Measurements from ENCODE around the gene SULT1A2.
"Not testable (repeated sequence)": the region's sequence is repeated elsewhere in the genome, so short reads cannot be mapped to it uniquely, and the experiment has no call there.

The SULT1A2 gene

DNA sequence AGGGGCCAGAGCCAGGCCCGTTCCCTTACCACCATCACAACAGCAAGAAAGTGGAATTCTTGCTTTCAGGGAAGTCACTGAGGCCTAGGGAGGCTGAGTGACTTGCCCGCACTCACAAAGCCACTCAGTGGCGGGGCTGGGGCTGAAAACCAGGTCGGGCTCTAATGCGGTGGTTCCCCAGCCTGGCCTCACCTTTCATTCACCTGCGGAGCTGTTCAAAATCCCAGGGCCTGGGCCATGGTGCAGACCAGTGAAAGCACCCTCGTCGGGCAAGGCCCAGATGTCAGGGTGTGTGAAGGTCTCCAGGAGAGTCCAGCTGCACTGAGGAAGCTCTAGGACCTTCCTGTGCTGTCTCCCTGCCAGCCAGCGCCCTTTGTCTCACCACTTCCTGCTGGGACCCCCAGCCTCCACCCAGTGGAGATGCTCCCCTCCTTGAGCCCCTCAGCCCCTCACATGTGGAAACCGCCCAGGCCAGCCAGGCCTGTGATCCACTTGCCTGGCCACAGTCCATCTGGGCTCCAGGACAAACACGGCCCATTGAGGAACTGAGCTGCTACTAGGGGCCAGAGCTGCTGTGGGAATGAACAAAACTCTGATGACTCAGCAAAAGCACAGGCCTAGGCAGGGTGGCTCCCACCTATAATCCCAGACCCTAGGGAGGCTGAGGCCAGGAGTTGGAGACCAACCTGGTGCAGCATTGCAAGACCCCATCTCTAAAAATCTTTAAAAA is 12.2 kb upstream of the SULT1A2 start:
- not testable (repeated sequence) for DNase-seq

DNA sequence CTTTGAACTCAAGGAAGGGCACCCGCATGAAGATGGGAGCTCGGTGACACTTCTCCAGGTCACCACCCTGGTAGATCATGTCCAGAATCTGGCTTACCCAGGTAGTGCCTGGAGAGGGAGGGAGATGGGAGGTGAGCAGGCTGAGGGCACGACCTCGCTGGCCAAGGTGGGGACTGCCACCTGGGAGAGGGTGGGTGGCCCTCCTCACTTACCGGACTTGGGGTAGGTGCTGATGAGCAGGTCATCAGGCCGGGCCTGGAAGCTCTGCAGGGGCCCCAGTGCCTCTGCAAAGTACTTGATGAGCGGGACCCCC is 11.6 kb upstream of the SULT1A2 start:
- not testable (repeated sequence) for DNase-seq

DNA sequence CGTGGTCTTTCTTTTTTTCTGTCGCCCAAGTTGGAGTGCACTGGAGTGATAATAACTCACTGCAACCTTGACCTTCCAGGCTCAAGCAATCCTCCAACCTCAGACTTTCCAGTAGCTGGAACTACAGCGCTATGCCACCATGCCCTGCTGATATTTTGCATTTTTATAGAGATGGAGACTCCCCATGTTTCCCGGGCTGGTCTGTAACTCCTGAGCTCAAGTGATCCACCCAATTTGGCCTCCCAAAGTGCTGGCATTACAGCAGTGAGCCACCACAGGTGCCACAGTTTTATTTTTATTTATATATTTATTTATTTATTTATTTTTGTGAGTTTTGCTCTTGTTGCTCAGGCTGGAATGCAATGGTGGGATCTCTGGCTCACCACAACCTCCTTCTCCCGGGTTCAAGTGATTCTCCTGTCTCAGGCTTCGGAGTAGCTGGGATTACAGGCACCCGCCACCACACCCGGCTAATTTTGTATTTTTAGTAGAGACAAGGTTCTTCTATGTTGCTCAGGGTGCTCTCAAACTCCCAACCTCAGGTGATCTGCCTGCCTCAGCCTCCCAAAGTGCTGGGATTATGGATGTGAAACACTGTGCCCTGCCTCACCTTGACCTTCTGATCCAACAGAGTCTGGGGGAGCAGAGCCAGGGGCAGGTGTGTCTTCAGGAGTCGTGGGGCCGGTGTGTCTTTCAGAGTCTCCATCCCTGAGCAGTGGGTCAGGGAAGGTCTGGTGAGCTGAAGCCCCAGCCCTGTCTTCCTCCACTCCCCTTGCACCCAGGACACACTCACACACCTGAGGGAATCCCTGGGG is 11.0 kb upstream of the SULT1A2 start:
- DNase-seq: not testable (repeated sequence)

DNA sequence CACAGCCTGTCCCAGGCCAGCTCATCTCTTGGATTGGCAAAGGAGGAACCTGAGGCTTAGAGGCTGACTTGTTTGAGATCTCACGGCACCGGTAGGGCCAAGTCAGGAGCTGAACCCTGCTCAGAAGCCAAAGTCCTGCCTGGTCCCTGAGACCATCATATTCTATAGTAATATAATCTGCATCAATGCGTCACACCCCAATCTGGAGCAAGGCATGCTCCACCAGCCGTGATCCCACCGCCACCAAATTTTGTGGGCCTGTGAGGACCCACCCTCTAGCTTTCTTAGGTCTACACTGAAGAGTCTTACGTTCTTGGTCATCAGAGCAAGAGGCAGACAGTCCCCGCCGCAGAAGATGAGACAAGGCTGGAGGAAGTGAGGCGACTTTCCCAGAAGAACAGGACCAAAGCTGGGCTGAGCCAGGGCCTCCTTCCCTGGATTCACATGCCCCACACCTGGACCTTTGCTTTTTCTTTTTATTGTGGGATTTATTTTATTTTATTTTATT is 10.3 kb upstream of the SULT1A2 start:
- no peak for DNase-seq

DNA sequence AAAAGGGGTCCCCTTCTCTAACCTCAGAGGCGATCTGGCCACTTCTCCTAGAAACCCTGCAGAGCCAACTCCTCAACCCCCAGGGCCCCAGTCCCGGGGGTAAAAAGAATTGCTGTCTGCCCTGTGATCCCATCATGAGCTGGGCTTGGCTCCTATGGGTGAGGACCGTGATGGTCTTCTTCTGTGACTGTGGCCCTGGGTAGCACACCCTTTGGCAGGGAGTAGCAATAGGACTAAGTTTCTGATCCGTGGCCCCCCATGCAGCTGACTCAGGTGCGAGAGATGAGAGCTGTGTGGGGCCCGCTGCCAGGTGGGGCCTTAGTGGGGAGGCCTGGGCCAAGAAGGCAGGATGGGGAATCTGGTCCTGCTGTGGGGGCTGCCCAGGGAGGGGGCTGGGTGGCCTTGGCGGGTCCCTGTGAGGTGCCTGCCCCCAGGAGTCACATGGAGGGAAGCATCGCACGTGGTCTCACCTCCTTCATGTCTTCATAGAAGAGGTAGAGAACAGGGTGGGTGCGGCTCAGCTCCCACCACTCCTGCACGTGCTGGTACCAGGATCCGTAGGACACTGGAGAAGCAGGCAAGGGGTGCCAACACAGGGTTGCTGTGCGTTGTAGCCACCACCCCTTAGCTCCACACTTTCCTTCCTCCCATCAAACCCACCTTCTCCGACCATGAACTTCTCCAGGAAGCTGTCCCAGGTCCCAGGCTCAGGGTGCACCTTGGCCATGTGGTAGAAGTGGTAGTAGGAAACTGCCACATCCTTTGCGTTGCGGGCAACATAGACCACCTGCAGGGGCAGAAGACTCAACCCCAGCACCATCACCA is 9.7 kb upstream of the SULT1A2 start:
- DNase-seq: no peak

DNA sequence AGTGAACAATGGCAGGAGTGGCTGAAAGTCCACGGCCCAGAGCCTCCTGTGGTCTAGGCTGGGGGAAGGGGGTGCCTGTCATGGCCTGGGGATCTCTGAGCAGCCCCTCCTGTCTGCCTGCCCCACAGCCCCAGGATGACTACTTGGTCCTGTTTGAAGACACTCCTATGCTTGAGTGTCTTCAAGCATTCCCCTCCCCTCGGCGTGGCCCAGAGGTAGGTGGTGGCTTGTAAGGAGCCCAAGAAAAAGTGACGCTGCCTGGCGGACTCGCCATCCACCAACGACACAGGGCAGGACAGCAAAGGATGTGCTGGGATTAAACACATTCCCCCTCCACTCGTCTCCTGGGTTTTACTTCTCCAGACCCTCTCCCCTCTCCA is 7.3 kb upstream of the SULT1A2 start:
- no peak for DNase-seq

DNA sequence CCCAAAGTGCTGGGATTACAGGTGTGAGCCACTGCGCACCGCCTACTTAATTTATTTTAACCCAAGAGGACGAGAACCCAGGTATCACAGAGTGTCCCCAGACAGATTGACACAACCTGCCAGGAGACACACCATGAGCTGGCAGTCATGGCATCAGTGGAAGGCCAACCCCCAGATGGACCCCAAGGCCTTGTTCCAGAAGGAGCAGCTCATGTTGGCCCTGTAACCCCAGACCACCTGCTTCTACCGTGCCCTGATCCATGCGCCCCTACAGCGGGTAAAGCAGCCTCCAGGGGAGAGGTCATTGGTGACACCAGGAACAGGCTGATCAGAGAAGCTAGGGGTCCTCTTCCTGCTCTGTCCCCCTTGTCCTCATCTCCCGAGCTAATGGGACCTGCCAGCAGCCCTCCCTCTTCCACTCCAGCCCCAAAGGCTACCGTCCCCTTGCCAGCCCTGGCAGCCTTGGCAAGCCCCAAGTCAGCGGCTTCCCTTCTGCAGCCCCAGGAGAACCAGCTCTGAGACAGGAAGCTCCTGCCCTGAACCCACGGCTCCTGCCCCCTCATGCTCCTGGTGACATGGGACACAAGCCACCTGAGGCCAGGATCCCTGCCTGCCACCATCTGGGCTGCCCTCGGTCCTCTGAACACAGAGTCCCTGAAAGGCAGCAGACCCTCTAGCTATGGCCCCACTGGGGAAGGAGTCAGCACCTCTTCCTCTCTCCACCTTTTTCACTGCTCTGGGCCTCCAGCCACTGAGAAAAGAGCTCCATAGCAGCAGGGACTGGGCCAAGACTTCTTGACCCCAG is 6.7 kb upstream of the SULT1A2 start:
- DNase-seq: no peak

DNA sequence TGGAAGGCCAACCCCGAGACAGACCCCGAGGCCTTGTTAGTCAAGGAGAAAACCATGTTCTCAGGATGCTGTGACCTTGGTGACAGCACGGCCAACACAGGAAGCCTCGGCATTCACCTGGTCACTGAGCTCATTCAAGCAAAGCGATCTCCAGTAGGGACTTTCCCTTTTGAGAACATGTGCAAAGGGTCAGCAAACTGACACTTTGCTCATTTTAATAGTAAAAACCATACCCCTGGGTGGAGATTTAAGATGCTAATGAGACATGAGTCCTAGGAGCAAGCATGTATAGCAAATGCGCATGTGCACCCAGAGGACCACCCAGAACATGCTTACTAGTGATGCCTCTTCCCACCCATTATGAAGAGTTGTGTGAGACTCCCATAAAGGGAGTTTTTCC is 5.7 kb upstream of the SULT1A2 start:
- DNase-seq: no peak

DNA sequence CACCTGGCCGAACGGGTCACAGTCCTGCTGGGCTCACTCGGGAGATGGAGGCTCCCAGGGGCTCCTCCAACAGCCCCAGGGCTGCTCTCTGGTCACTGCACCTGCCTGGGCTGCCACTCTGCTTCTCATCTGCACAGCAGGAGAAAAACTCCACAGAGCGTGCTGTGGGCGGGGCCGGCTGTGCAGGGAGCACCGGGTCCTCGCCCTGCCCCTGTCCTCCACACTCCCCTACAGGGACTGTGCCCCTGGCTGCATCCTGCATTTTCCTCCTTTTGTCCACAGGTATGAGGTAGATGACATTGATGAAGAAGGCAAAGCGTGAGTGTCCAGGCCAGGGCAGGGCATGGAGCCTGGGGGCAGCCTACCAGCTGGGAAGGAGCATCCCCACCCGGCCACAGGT is 5.2 kb upstream of the SULT1A2 start:
- not testable (repeated sequence) for DNase-seq

DNA sequence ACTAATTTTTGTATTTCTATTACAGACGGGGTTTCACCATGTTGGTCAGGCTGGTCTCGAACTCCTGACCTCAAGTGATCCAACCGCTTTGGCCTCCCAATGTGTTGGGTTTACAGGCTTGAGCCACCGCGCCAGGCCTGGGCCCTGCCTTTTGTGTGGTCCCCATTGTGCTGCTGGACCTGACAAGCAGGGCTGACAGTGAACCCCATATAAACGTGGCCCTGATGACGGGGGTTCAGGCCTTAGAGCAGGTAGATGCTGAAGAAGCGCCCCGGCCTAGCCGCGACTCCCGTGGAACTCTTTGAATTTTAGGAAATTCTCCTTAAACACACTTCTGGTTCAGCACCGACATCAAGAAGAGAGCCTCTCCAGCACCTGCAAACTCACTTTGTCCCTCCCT is 4.7 kb upstream of the SULT1A2 start:
- DNase-seq: not testable (repeated sequence)

DNA sequence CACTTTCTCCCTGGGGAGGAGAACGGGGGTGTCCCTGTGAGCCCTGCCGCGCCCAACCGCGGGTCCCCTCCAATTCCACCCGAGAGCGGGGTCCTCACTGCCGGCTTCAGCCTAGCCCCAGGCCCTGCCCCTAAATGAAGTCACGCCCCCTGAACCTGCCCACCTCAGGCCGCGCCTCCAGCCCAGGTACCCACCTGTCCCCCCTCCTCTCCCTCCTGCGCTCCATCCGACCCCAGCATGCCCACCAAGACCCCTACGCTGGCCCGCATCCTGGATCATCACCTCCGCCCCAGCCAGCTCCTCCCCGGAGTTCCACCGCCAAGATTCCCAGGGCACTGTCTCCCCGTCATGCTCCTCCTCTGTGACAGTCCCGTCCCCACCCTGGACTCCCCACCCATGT is 4.1 kb upstream of the SULT1A2 start:
- DNase-seq: not testable (repeated sequence)

DNA sequence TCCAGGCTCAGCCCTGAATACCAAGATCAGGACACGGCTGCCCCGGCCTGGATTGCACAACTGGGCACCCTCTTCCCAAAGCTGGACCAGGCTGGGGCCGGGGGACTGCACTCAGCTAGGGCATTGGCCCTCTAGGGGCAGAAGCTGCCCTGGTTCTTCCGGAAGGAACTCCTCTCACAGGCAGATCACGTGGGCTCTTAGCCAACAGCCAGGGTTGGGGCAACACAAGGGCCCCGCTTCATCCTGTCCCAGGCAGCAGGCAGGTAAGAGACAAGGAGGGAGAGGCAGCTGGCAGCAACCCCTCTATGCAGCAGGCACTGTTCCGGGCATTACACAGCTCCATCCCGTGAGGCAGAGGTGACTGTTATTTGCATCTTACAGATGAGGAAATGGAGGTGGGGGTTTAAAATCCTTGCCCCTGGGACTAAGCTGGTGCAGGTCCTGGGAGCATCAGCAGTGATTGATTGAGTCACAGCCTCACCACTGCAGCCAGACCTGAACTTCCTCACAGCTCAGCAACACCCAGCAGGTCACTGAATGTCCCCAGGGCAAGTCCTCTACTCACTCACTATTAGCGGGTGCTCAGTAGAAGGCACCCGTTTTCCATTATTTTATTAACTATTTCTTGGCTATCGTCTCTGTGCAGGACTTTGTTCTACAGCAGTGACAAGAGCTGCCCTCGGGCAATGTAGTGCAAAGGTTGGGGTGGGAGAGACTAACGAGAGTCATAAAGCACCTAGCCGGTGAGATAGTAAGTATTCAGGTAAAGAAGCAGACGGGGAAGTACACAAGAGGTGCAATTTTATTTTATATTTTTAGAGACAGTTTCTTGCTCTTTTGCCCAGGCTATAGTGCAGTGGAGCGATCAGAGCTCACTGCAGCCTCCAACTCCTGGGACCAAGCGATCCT is 2.8 kb upstream of the SULT1A2 start:
- DNase-seq: not testable (repeated sequence)

DNA sequence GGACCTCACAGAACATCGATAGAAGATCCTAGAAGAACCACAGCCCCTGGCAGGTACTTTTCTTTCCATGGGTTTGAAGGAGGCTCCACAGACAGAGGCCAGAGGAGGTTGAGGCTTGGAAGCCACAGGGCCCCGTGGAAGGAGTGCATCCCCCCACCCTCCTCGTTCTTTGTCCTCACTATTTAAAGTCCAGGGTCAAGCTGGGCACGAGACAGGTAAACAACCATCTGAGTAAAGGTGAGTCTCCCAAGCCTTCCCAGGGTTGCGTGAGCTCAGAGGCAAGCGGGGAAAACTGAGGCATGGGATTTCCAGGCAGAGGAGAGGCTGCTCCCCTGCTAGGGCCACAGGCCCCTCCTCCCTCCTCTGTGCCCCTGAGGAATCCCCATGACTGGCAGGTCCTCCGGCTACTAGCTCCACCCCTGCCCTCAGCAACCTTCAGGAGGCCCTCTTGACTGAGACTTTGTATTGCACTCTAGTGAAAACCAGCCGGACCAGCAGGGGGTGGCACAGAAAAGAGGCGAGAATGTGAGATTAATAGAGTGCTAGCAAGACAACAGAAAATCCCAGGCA is 927 bp upstream of the SULT1A2 start:
- DNase-seq: peak; percentile 91

DNA sequence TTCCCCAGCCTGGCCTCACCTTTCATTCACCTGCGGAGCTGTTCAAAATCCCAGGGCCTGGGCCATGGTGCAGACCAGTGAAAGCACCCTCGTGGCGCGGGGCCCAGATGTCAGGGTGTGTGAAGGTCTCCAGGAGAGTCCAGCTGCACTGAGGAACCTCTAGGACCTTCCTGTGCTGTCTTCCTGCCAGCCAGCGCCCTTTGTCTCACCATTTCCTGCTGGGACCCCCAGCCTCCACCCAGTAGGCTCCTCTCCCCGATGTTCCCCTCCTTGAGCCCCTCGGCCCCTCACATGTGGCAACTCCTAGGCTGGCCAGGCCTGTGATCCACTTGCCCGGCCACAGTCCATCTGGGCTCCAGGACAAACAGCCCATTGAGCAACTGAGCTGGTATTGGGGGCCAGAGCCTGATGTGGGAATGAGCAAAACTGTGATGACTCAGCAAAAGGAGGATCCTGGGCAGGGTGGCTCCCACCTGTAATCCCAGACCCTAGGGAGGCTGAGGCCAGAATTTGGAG is 677 bp downstream of the SULT1A2 start:
- DNase-seq: no peak

DNA sequence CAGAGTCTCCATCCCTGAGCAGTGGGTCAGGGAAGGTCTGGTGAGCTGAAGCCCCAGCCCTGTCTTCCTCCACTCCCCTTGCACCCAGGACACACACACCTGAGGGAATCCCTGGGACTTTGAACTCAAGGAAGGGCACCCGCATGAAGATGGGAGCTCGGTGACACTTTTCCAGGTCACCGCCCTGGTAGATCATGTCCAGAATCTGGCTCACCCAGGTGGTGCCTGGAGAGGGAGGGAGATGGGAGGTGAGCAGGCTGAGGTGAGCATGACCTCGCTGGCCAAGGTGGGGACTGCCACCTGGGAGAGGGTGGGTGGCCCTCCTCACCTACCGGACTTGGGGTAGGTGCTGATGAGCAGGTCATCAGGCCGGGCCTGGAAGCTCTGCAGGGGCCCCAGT is 1.4 kb downstream of the SULT1A2 start:
- not testable (repeated sequence) for DNase-seq

DNA sequence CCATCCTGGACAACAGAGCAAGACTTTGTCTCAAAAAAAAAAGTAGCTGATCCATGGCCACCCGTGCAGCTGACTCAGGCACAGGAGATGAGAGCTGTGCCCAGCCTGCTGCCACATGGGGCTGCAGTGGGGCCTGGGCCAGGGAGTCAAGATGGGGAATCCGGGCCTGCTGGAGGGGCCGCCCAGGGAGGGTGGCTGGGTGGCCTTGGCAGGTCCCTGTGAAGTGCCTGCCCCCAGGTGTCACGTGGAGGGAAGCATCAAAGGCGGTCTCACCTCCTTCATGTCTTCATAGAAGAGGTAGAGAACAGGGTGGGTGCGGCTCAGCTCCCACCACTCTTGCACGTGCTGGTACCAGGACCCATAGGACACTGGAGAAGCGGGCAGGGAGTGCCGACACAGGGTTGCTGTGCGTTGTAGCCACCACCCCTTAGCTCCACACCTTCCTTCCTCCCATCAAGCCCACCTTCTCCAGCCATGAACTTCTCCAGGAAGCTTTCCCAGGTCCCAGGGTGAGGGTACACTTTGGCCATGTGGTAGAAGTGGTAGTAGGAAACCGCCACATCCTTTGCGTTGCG is 3.8 kb downstream of the SULT1A2 start:
- no peak for DNase-seq

DNA sequence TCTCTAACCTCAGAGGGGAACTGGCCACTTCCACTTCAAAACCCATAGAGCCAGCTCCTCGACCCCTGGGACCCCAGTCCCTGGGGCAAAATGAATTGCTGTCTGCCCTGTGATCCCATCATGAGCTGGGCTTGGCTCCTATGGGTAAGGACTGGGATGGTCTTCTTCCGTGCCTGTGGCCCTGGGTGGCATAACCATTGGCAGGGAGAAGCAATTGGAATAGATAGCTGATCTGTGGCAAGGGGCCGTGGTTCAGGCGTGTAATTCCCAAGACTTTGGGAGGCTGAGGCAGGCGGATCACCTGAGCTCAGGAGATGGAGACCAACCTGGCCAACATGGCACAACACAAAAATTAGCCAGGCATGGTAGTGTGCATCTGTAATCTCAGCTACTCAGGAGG is 4.3 kb downstream of the SULT1A2 start:
- no peak for DNase-seq

DNA sequence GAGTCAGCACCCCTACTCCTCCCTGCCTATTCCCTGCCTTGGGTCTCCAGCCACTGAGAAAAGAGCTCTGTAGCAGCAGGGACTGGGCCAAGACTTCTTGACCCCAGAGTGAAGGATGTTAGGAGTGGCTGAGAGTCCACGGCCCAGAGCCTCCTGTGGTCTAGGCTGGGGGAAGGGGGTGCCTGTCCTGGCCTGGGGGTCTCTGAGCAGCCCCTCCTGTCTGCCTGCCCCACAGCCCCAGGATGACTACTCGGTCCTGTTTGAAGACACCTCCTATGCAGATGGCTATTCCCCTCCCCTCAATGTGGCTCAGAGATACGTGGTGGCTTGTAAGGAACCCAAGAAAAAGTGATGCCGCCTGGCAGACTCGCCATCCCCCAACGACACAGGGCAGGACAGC is 5.5 kb downstream of the SULT1A2 start:
- DNase-seq: no peak

DNA sequence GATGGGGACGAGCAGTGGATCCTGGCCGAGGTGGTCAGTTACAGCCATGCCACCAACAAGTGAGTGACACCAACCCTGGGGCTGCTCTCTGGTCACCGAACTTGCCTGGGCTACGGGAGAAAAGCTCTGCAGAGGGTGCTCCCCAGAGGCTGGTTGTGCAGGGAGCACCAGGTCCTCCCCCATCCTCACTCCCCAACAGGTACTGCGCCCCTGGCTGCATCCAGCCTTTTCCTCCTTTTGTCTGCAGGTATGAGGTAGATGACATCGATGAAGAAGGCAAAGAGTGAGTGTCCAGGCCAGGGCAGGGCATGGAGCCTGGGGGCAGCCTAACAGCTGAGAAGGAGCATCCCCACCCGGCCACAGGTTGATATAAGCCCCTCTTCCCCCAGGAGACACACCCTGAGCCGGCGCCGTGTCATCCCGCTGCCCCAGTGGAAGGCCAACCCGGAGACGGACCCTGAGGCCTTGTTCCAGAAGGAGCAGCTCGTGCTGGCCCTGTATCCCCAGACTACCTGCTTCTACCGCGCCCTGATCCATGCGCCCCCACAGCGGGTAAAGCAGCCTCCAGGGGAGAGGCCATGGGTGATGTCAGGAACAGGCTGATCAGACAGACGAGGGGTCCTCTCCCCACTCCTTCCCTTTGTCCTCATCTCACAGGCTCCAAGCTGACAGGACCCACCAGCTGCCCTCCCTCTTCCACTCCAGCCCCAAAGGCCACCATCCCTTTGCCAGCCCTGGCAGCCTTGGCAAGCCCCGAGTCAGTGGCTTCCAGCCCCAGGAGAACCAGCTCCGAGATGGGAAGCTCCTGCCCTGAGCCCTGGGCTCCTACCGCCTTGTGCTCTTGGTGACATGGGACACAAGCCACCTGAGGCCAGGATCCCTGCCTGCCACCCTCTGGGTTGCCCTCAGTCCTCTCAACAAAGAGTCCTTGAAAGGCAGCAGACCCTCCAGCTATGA is 6.2 kb downstream of the SULT1A2 start:
- no peak for DNase-seq
